GM20000 (cell line): ENCODE data around the gene ZNF219.

ENCODE experiments used
- DNase-seq: peaks from one replicate; pipeline ENCODE4 v3.0.0; 2012; ENCODE audit warnings: low spot score
- TF ChIP-seq, protein P1 (sequence below): IDR thresholded peaks from 2 replicates; pipeline ENCODE4 v1.5.1; 2012; ENCODE audit warnings: mild to moderate bottlenecking, control low read depth; ENCODE audit errors: extremely low read depth, missing control alignments

Gene ZNF219

DNA sequence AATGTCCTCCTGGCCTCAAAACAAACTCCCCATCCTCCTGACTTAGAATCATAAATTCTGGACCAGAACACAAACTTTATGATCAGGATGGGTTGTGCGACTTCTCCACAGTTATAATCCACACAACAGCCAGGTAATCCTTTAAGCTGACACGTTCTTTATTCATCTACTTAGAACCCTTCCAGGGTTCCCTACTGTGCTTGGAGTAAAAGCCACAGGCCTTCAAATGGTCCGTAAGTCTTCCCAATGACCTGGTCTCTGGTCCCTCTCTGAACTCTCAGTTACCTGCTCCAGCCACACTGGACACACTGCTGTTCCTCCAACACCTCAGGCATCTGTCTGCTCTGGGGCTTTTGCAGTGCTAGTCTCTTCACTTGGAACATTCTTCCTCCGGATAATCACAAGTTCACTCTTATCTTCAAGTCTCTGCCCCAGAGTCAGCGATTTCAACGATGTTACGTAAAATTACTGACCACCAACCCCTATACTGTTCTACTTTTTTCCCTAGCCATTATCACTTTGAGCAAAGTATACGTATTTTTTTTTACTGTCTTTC is 58.0 kb downstream of the ZNF219 start:
- no peak for DNase-seq
- TF ChIP-seq, protein P1, sequence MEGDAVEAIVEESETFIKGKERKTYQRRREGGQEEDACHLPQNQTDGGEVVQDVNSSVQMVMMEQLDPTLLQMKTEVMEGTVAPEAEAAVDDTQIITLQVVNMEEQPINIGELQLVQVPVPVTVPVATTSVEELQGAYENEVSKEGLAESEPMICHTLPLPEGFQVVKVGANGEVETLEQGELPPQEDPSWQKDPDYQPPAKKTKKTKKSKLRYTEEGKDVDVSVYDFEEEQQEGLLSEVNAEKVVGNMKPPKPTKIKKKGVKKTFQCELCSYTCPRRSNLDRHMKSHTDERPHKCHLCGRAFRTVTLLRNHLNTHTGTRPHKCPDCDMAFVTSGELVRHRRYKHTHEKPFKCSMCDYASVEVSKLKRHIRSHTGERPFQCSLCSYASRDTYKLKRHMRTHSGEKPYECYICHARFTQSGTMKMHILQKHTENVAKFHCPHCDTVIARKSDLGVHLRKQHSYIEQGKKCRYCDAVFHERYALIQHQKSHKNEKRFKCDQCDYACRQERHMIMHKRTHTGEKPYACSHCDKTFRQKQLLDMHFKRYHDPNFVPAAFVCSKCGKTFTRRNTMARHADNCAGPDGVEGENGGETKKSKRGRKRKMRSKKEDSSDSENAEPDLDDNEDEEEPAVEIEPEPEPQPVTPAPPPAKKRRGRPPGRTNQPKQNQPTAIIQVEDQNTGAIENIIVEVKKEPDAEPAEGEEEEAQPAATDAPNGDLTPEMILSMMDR: no peak
